ENCODE results near the gene SATB1. TPM values are rescaled to one million over a fixed set of nuclear protein-coding genes. Genes with fewer than 3 reads are reported as not detected.

Gene SATB1
- total and polyA plus RNA-seq, 2 of the 4 experiments (the other 2 are of a cell fraction) = 7.5 to 10.7 TPM

DNA sequence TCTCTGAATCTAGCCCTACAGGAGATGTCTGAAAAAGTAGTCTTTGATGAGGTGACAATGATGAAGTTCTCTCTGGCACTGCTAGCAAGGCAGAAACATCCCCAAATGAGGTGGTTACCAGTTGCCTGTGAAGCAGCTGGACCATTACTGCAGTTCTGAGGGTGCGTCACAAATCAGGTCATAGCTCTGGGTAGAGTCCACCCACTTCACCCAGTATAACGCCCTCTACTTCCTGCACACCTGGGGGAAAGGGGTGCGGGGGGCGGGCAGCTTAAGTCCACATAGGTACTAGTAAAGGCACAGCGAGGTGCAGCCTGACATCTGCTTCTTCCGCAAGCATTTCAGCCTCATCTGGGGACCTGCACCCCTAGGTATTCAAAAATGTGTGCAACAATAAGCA, 13.4 kb upstream of the SATB1 start:
- dilution Hi-C loops (cut with HindIII; ENCODE audit: low sequenced_read_pairs, unreplicated experiment) = no loop called here
- Histone ChIP-seq H3K18ac (ENCODE audit: low read depth, low read length) (no peak overlapping the region), H2AFZ (replicated peaks; ENCODE audit: low read length, poor library complexity) (no peak overlapping the region), H3K4me2 (ENCODE audit: low read depth, low read length) (no peak overlapping the region), H2BK5ac (ENCODE audit: low read depth, low read length, poor library complexity, severe bottlenecking) (no peak overlapping the region), H2BK120ac (ENCODE audit: low read depth, low read length) (no peak overlapping the region), H2AK5ac (ENCODE audit: low read depth, low read length) (no peak overlapping the region), H3K56ac (ENCODE audit: extremely low read depth, insufficient read depth, low read length) (no peak overlapping the region), H3K4ac (ENCODE audit: low read depth, low read length) (no peak overlapping the region), H2BK20ac (ENCODE audit: low read depth, low read length) (no peak overlapping the region), H4K20me1 (ENCODE audit: insufficient read depth, low read length) (no peaks in the 10 kb centered on the region), H4K8ac (ENCODE audit: low read depth in 2 of 2, low read length in 2 of 2) (no peak overlapping the region), H3K23ac (ENCODE audit: low read depth, low read length) (no peak overlapping the region), H3K9me3 (ENCODE audit: control insufficient read depth, insufficient read depth, low read length) (no peaks in the 10 kb centered on the region), H3K9ac (ENCODE audit: low read depth, low read length) (no peak overlapping the region), H3K36me3 (ENCODE audit: control insufficient read depth, insufficient read depth, low read length) (no peaks in the 10 kb centered on the region), H3K9me1 (ENCODE audit: insufficient read depth, low read length) (no peaks in the 10 kb centered on the region), H3K79me1 (ENCODE audit: low read depth in 1 of 2, low read length in 2 of 2) (no peaks in the 10 kb centered on the region), H4K5ac (ENCODE audit: low read depth, low read length) (no peak overlapping the region), H3K4me1 (ENCODE audit: control insufficient read depth, insufficient read depth, low read length) (no peaks in the 10 kb centered on the region), H4K91ac (ENCODE audit: insufficient read depth, low read depth, low read length) (no peak overlapping the region), H3K14ac (replicated peaks; ENCODE audit: low read depth, low read length) (no peak overlapping the region), H3K27me3 (ENCODE audit: control insufficient read depth, insufficient read depth, low read length) (peaks cover 11% of the 10 kb centered on the region), H2AK9ac (replicated peaks; ENCODE audit: low read depth, low read length, poor library complexity) (no peak overlapping the region), H3K4me3 (ENCODE audit: insufficient read depth, low read depth, low read length) (no peak overlapping the region), H3K27ac (ENCODE audit: insufficient read depth, low read length) (no peak overlapping the region), H2BK15ac (ENCODE audit: low read depth, low read length) (no peak overlapping the region)
- in situ Hi-C loops (cut with MboI; ENCODE audit: low sequenced_read_pairs) = no loop called here
- POLR2A ChIA-PET (ENCODE audit: unreplicated experiment) = interaction anchor here (0.6 kb wide), 1 partner anchor 197 kb away, joined by 6 read pairs; no protein-coding TSS in a partner anchor
- no CpG with 5 or more reads among the region's 6 CpGs for WGBS, 2 experiments (ENCODE audit: extremely low coverage in 2 of 2, insufficient read length in 1 of 2)
- BruUV-seq (replicated peaks) = no TSS peak
- intact Hi-C loops (cut with micrococcal nuclease) = no loop called here
- ATAC-seq (ENCODE audit: low read depth) (no peak), DNase-seq (no peak)
- CTCF ChIA-PET = no interaction called here
- TF ChIP-seq MXI1 (IDR thresholded peaks at IDR 0.05; ENCODE audit: borderline replicate concordance, low read depth, low read length) (no peak), SMC3 (IDR thresholded peaks at IDR 0.05; ENCODE audit: low read depth, low read length) (no peak), CEBPB (IDR thresholded peaks at IDR 0.05; ENCODE audit: low read depth, low read length) (no peak), FOS (IDR thresholded peaks at IDR 0.05; ENCODE audit: low read depth, low read length) (no peak), NFE2L2 (IDR thresholded peaks at IDR 0.05; ENCODE audit: low read depth, low read length) (no peak), CHD1 (IDR thresholded peaks at IDR 0.05; ENCODE audit: low read depth, low read length) (no peak), MAFK (IDR thresholded peaks at IDR 0.05; ENCODE audit: low read depth, low read length) (no peak), POLR2A (IDR thresholded peaks at IDR 0.05; ENCODE audit: low read depth, low read length) (no peak), MAZ (IDR thresholded peaks at IDR 0.05; ENCODE audit: borderline replicate concordance, low read depth, low read length) (no peak), RCOR1 (IDR thresholded peaks at IDR 0.05; ENCODE audit: insufficient replicate concordance, low read length) (no peak), BHLHE40 (IDR thresholded peaks at IDR 0.05; ENCODE audit: low read depth, low read length) (no peak), RFX5 (IDR thresholded peaks at IDR 0.05; ENCODE audit: low read depth, low read length) (no peak), RAD21 (IDR thresholded peaks at IDR 0.05; ENCODE audit: low read length) (no peak)
- TF ChIP-seq, protein P1, sequence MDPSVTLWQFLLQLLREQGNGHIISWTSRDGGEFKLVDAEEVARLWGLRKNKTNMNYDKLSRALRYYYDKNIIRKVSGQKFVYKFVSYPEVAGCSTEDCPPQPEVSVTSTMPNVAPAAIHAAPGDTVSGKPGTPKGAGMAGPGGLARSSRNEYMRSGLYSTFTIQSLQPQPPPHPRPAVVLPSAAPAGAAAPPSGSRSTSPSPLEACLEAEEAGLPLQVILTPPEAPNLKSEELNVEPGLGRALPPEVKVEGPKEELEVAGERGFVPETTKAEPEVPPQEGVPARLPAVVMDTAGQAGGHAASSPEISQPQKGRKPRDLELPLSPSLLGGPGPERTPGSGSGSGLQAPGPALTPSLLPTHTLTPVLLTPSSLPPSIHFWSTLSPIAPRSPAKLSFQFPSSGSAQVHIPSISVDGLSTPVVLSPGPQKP (IDR thresholded peaks at IDR 0.05; ENCODE audit: borderline replicate concordance, low read depth, low read length) = no peak
- TF ChIP-seq, protein P2, sequence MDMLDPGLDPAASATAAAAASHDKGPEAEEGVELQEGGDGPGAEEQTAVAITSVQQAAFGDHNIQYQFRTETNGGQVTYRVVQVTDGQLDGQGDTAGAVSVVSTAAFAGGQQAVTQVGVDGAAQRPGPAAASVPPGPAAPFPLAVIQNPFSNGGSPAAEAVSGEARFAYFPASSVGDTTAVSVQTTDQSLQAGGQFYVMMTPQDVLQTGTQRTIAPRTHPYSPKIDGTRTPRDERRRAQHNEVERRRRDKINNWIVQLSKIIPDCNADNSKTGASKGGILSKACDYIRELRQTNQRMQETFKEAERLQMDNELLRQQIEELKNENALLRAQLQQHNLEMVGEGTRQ (IDR thresholded peaks at IDR 0.05; ENCODE audit: low read depth, low read length) = no peak
- TF ChIP-seq, protein P3, sequence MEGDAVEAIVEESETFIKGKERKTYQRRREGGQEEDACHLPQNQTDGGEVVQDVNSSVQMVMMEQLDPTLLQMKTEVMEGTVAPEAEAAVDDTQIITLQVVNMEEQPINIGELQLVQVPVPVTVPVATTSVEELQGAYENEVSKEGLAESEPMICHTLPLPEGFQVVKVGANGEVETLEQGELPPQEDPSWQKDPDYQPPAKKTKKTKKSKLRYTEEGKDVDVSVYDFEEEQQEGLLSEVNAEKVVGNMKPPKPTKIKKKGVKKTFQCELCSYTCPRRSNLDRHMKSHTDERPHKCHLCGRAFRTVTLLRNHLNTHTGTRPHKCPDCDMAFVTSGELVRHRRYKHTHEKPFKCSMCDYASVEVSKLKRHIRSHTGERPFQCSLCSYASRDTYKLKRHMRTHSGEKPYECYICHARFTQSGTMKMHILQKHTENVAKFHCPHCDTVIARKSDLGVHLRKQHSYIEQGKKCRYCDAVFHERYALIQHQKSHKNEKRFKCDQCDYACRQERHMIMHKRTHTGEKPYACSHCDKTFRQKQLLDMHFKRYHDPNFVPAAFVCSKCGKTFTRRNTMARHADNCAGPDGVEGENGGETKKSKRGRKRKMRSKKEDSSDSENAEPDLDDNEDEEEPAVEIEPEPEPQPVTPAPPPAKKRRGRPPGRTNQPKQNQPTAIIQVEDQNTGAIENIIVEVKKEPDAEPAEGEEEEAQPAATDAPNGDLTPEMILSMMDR (conservative IDR thresholded peaks at IDR 0.05; ENCODE audit: low read depth, low read length) = no peak

Data from IMR-90 (cell line).